Endothelial cell of umbilical vein (primary cell): ENCODE measurements around the gene SLC25A48. TPM values are rescaled to one million over a fixed set of nuclear protein-coding genes. Genes with fewer than 3 reads are reported as not detected.
"Not testable (repeated sequence)": the region's sequence is repeated elsewhere in the genome, so short reads cannot be mapped to it uniquely, and the experiment has no call there.

Source experiments
- BruUV-seq: library from RNA; stranded (reverse); fragments of 400-500 nt; replicated peaks from 2 replicates; lab custom pipeline; 2021; lab: Mats Ljungman, UMichigan
- CTCF ChIA-PET: fragments of 300-600, 350-600 bp; sonication (Branson Sonifier 250); formaldehyde crosslinking; loops from one replicate; lab custom pipeline; 2021; ENCODE audit warnings: antibody characterized with exemption, inconsistent platforms; lab: Charles Lee
- POLR2A ChIA-PET: fragments of 300-600, 350-600 bp; sonication (Branson Sonifier 250); formaldehyde crosslinking; loops from one replicate; lab custom pipeline; 2021; ENCODE audit warnings: antibody characterized with exemption, inconsistent platforms; lab: Charles Lee
- DNase-seq: peaks from one replicate; pipeline ENCODE4 v3.0.0-alpha.2; 2011; ENCODE audit warnings: low read depth, low spot score
- FAIRE-seq: peaks from 2 replicates; lab custom pipeline; 2011; peaks lifted over from hg19 to GRCh38; lab: Jason Lieb, UNC
- H2AFZ ChIP-seq: 2 replicates; pipeline ENCODE4 v1.6.0; 2012; ENCODE audit warnings: low read depth, low read length, control low read depth, inconsistent platforms
- H3K27ac ChIP-seq: 2 replicates; pipeline ENCODE4 v1.5.1; 2011; ENCODE audit warnings: low read depth, mild to moderate bottlenecking, control low read depth, low read length, moderate library complexity; ENCODE audit not compliant: insufficient read depth
- H3K27me3 ChIP-seq, 2 experiments: 2 replicates each; pipeline versions ENCODE4 v1.6.0 to v1.6.1; 2011; ENCODE audit warnings: low read length in 2 of 2, mixed read lengths in 1 of 2; ENCODE audit not compliant: control insufficient read depth in 2 of 2, insufficient read depth in 2 of 2
- H3K36me3 ChIP-seq, 2 experiments: 2 replicates in 1 of 2; 3 replicates in 1 of 2; pipeline ENCODE4 v1.5.1; 2011; ENCODE audit warnings: low read length in 2 of 2, mild to moderate bottlenecking in 1 of 2, moderate library complexity in 1 of 2; ENCODE audit not compliant: control insufficient read depth in 2 of 2, insufficient read depth in 2 of 2; ENCODE audit errors: extremely low read depth in 1 of 2
- H3K4me1 ChIP-seq: 3 replicates; pipeline ENCODE4 v1.5.1; 2011; ENCODE audit warnings: mild to moderate bottlenecking, low read length; ENCODE audit not compliant: control insufficient read depth, insufficient read depth; ENCODE audit errors: extremely low read depth
- H3K4me2 ChIP-seq: 2 replicates; pipeline ENCODE4 v1.6.1; 2011; ENCODE audit warnings: low read length, control low read depth, mixed read lengths; ENCODE audit not compliant: insufficient read depth
- H3K4me3 ChIP-seq, 3 experiments: fragments of 200-600 bp in 1 of 3; sonication (generic), shearing (Covaris generic) in 1 of 3; replicated peaks in 1 of 3; 2 replicates each; pipeline ENCODE4 v1.5.1; 2011 to 2016; ENCODE audit warnings: control low read depth in 3 of 3, low read length in 3 of 3, mild to moderate bottlenecking in 2 of 3, inconsistent platforms in 1 of 3, low read depth in 1 of 3, moderate library complexity in 1 of 3; ENCODE audit not compliant: insufficient read depth in 1 of 3
- H3K79me2 ChIP-seq: 2 replicates; pipeline ENCODE4 v1.6.0; 2012; ENCODE audit warnings: low read length, inconsistent platforms; ENCODE audit not compliant: control insufficient read depth, insufficient read depth
- H3K9ac ChIP-seq: replicated peaks from 2 replicates; pipeline ENCODE3; 2011; ENCODE audit warnings: low read length, control low read depth; ENCODE audit not compliant: insufficient read depth; ENCODE audit errors: extremely low read depth
- H3K9me1 ChIP-seq: replicated peaks from 3 replicates; pipeline ENCODE4 v1.6.0; 2011; ENCODE audit warnings: mild to moderate bottlenecking, low read length; ENCODE audit not compliant: control insufficient read depth, insufficient read depth; ENCODE audit errors: extremely low read depth
- H3K9me3 ChIP-seq: replicated peaks from 2 replicates; pipeline ENCODE4 v1.5.1; 2012; ENCODE audit warnings: low read length, inconsistent platforms; ENCODE audit not compliant: control insufficient read depth, insufficient read depth
- H4K20me1 ChIP-seq: replicated peaks from 2 replicates; pipeline ENCODE3; 2011; ENCODE audit warnings: mild to moderate bottlenecking, low read length; ENCODE audit not compliant: control insufficient read depth, insufficient read depth; ENCODE audit errors: extremely low read depth
- CTCF ChIP-seq, 2 donors: IDR thresholded peaks; 1 replicate in 1 of 2; 2 replicates in 1 of 2; pipeline ENCODE4 v1.5.1; 2011; ENCODE audit warnings: low read length in 2 of 2, mild to moderate bottlenecking in 2 of 2, moderate library complexity in 2 of 2, control low read depth in 1 of 2, inconsistent platforms in 1 of 2, low read depth in 1 of 2; ENCODE audit not compliant: insufficient read depth in 1 of 2; ENCODE audit errors: extremely low read depth in 1 of 2
- EZH2 ChIP-seq: IDR thresholded peaks from 2 replicates; pipeline ENCODE4 v1.6.1; 2012; ENCODE audit warnings: borderline replicate concordance, low read depth, mild to moderate bottlenecking, moderate library complexity, low read length, inconsistent platforms; ENCODE audit not compliant: severe bottlenecking
- FOS ChIP-seq: IDR thresholded peaks from 2 replicates; pipeline ENCODE4 v1.6.1; 2011; ENCODE audit warnings: mild to moderate bottlenecking, low read length, moderate library complexity, borderline replicate concordance; ENCODE audit not compliant: insufficient read depth
- GATA2 ChIP-seq: IDR thresholded peaks from 2 replicates; pipeline ENCODE4 v1.7.0; 2011; ENCODE audit warnings: low read depth, mild to moderate bottlenecking, moderate library complexity, mixed read lengths, low read length; ENCODE audit not compliant: insufficient read length, insufficient read depth
- JUN ChIP-seq: IDR thresholded peaks from 2 replicates; pipeline ENCODE4 v1.6.1; 2011; ENCODE audit warnings: borderline replicate concordance, low read depth; ENCODE audit not compliant: insufficient read length, insufficient read depth
- MYC ChIP-seq: IDR thresholded peaks from one replicate; pipeline ENCODE4 v1.6.1; 2011; ENCODE audit warnings: mild to moderate bottlenecking, low read depth, low read length
- POLR2A ChIP-seq: IDR thresholded peaks from 2 replicates; pipeline ENCODE4 v1.6.1; 2012; ENCODE audit warnings: low read depth, mild to moderate bottlenecking, control low read depth, low read length
- POLR2AphosphoS5 ChIP-seq: IDR thresholded peaks from 2 replicates; pipeline ENCODE4 v1.6.1; 2012; ENCODE audit warnings: low read depth, mild to moderate bottlenecking, control low read depth, low read length, moderate library complexity; ENCODE audit not compliant: insufficient read depth
- dilution Hi-C: fragments of 300-500 bp; cut with MboI; formaldehyde crosslinking; loops from one replicate; pipeline ENCODE4 v1.15.0; 2019; ENCODE audit warnings: low sequenced_read_pairs; ENCODE audit not compliant: extremely low pct_ligation_motif_present
- intact Hi-C: fragments of 100-400 bp; cut with micrococcal nuclease; formaldehyde crosslinking; loops from one replicate; pipeline ENCODE4 v1.10.0; 2022
- polyA plus RNA-seq, 4 experiments: library from polyadenylated mRNA; depleted of rRNA in 3 of 4; stranded (reverse) in 3 of 4; unstranded in 1 of 4; fragments of >200 nt; gene quantifications; 2 replicates each; pipeline versions ENCODE4 v1.2.1 to v1.2.3, GENCODE V29; 2011 to 2012; ENCODE audit warnings: missing spikeins in 1 of 4
- total RNA-seq: library from RNA; stranded (reverse); gene quantifications from 2 replicates; pipeline ENCODE4 v1.2.3, GENCODE V29; 2021
- TF ChIP-seq, protein P1 (sequence below): IDR thresholded peaks from 2 replicates; pipeline ENCODE4 v1.6.1; 2011; ENCODE audit not compliant: insufficient read depth, insufficient read length

SLC25A48 gene
- total and polyA plus RNA-seq, 2 donors (not counting 3 experiments of a cell fraction or from before 2014, with no cell fraction given), result not detected

DNA sequence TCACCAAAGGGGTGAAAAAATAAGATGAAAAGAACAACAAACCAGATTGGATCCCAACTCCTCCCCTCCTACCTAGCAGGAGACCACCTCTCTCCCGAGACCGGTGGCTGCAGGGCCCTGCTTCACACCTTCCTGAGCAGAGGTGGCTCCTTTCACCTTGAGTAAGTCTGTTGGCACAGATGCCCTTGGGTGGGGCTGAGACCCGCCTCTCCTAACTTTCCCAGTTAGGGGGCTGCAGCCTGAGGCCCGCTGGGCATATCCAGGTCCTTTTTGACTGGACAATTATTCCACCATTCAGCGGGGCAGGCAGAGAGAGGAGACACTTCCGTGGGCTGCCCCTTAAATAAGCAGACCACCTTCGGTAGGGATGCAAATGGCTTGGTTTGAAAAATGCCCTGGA lies 1.3 kb downstream of the SLC25A48 start:
- DNase-seq (no peak), FAIRE-seq (no peak)
- no peaks in the 10 kb centered on the region for H3K36me3 ChIP-seq
- H3K4me2 ChIP-seq, result no peak overlapping the region
- H3K4me1 ChIP-seq, result no peaks in the 10 kb centered on the region
- TF ChIP-seq POLR2A (no peak), CTCF (IDR thresholded peaks at IDR 0.05; ENCODE audit: extremely low read depth in 1 of 2, insufficient read depth in 1 of 2, low read depth in 1 of 2, low read length in 2 of 2) (no peak), FOS (no peak), EZH2 (no peak), POLR2AphosphoS5 (no peak), MYC (no peak), JUN (no peak), GATA2 (no peak)
- TF ChIP-seq, protein P1, sequence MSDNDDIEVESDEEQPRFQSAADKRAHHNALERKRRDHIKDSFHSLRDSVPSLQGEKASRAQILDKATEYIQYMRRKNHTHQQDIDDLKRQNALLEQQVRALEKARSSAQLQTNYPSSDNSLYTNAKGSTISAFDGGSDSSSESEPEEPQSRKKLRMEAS, result no peak
- POLR2A ChIA-PET, result no interaction called here
- H2AFZ ChIP-seq, result no peak overlapping the region
- peaks cover 12 to 22% of the 10 kb centered on the region in 2 experiments for H3K27me3 ChIP-seq
- H4K20me1 ChIP-seq, result no peaks in the 10 kb centered on the region
- H3K9ac ChIP-seq, result no peak overlapping the region
- no peaks in the 10 kb centered on the region for H3K9me1 ChIP-seq
- dilution Hi-C loops (loop anchor here (25.0 kb wide), 2 partner anchors 98 to 248 kb away; partner anchors contain the start of gene CXCL14), intact Hi-C loops (no loop called here)
- H3K4me3 ChIP-seq, result no peak overlapping the region
- CTCF ChIA-PET, result interaction anchor here (1.1 to 2.2 kb wide), 2 partner anchors 10 to 275 kb away, joined by 4 to 10 read pairs; no protein-coding TSS in a partner anchor
- H3K27ac ChIP-seq, result no peak overlapping the region
- no peaks in the 10 kb centered on the region for H3K9me3 ChIP-seq
- no peaks in the 10 kb centered on the region for H3K79me2 ChIP-seq
- no TSS peak for BruUV-seq

DNA sequence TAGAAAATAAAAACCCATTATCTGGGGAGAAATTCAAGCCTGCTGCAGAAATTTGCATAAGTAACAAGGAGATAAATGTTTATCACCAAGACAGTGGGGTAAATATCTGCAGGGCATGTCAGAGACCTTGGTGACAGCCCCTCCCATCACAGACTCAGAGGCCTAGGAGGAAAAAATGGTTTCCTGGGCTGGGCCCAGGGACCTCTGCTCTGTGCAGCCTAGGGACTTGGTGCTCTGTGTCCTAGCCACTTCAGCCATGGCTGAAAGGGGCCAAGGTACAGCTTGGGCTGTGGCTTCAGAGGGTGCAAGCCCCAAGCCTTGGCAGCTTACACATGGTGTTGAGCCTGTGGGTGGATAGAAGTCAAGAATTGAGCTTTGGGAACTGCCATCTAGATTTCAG lies 3.9 kb downstream of the SLC25A48 start:
- dilution Hi-C loops, result loop anchor here (25.0 kb wide), 2 partner anchors 101 to 251 kb away; partner anchors contain the start of gene CXCL14
- intact Hi-C loops, result not testable (repeated sequence)

More for the DNA sequence above, 3.9 kb downstream of the SLC25A48 start:
- H3K4me1 ChIP-seq, H3K9ac ChIP-seq, H4K20me1 ChIP-seq, H3K4me2 ChIP-seq, DNase-seq, H3K27ac ChIP-seq, H3K79me2 ChIP-seq, H3K36me3 ChIP-seq, H2AFZ ChIP-seq, POLR2A ChIA-PET, H3K4me3 ChIP-seq, H3K9me1 ChIP-seq, H3K9me3 ChIP-seq, FAIRE-seq, BruUV-seq: not testable (repeated sequence)
- CTCF ChIA-PET, result interaction anchor here (1.2 to 1.7 kb wide), 2 partner anchors 8 to 277 kb away, joined by 6 read pairs; no protein-coding TSS in a partner anchor
- peaks cover 12 to 24% of the 10 kb centered on the region in 2 experiments for H3K27me3 ChIP-seq
